Ovary (tissue), 10 donors: ENCODE measurements around the gene ARHGAP4. TPM values are rescaled to one million over a fixed set of nuclear protein-coding genes. Genes with fewer than 3 reads are reported as not detected.

Experiments
- DNase-seq, 5 donors: peaks; one replicate each; pipeline ENCODE4 v3.0.0-alpha.2; 2019 to 2020
- H3K27ac ChIP-seq, 2 donors: fragments of 200-600 bp; one replicate each; pipeline versions ENCODE4 v1.5.1 to v1.8.0; 2019 to 2022
- H3K27me3 ChIP-seq: fragments of 200-600 bp; one replicate; pipeline ENCODE4 v1.8.0; 2022
- H3K36me3 ChIP-seq: fragments of 200-600 bp; sonication (generic); one replicate; pipeline ENCODE4 v1.5.1; 2019
- H3K4me1 ChIP-seq: one replicate; pipeline ENCODE4 v1.8.1; 2013; ENCODE audit warnings: mild to moderate bottlenecking, moderate library complexity; ENCODE audit not compliant: insufficient read depth
- H3K4me3 ChIP-seq: fragments of 200-600 bp; sonication (generic); one replicate; pipeline ENCODE4 v1.5.1; 2017
- H3K9me3 ChIP-seq, 2 donors: fragments of 200-600 bp in 1 of 2; sonication (generic) in 1 of 2; one replicate each; pipeline versions ENCODE4 v1.5.1 to v1.8.1; 2013 to 2019; ENCODE audit warnings: mild to moderate bottlenecking in 1 of 2, moderate library complexity in 1 of 2
- EP300 ChIP-seq: sonication (generic); formaldehyde crosslinking; IDR thresholded peaks from one replicate; pipeline ENCODE4 v1.6.1; 2017; ENCODE audit warnings: antibody characterized with exemption
- POLR2A ChIP-seq: fragments of 450-650 bp; IDR thresholded peaks from one replicate; pipeline ENCODE4 v1.6.1; 2017; ENCODE audit warnings: antibody characterized with exemption, mild to moderate bottlenecking, moderate library complexity
- WGBS, 3 donors: extraction: QIAGEN DNeasy Blood & Tissue Kit in 1 of 3; methylation state at CpG; one replicate each; pipeline versions ENCODE4 v1.1.5 to v1.1.7; 2013 to 2017; 5-methylcytosine and 5-hydroxymethylcytosine counted together
- intact Hi-C, 4 donors: fragments of 100-400 bp; cut with DNase I; formaldehyde crosslinking; loops; one replicate each; pipeline versions ENCODE4 v1.11.0 to v1.15.1; 2022 to 2023
- long read RNA-seq, 3 donors: library from polyadenylated mRNA in 2 of 3; unstranded in 2 of 3; transcript quantifications; one replicate each; pipeline ENCODE4 v2.0.0 and lab custom pipeline, GENCODE V29; 2021 to 2026
- polyA plus RNA-seq, 2 donors: library from polyadenylated mRNA; stranded (reverse); fragments of 200-250 nt in 1 of 2; fragments of 350-450 nt in 1 of 2; fragmentation: Illumina TruSeq in 1 of 2; extraction: RNeasy Lipid Tissue Mini Kit (QIAGEN cat#74804) in 1 of 2; gene quantifications; one replicate each; pipeline ENCODE4 v1.2.3, GENCODE V29; 2013 to 2014
- total RNA-seq, 7 donors: library from RNA; depleted of rRNA in 2 of 7; stranded (reverse); fragments of >200 nt in 2 of 7; fragmentation: NEBNext Ultra II Directional in 3 of 7; extraction: Animal tissue kit (Norgen Biotek cat#: 25700) in 3 of 7; gene quantifications; one replicate each; pipeline versions ENCODE4 v1.1.0 to v1.2.4, GENCODE V29; 2016 to 2023
- TF ChIP-seq, protein P1 (sequence below), 3 donors: fragments of 450-650 bp in 2 of 3; fragments of 200-600 bp in 1 of 3; IDR thresholded peaks; one replicate each; pipeline versions ENCODE4 v1.5.1 to v1.8.0; 2016 to 2022; ENCODE audit warnings: antibody characterized with exemption in 3 of 3, mild to moderate bottlenecking in 1 of 3
- donor health status: DM: no; HTN: no; CAD: no; lungs with moderate emphysema.
- donor health status: DM: no; HTN: no; CAD: no.
- donor health status: Bipolar disorder and iron deficiency.
- donor health status: DM: yes; HTN: yes; CAD: no.
- donor health status: DM: no; HTN: no; CAD: no.
- donor health status: DM: yes; HTN: yes; CAD: no.

ARHGAP4 gene
- total RNA-seq (10 to 100 TPM in 5 of 7 donors, 1 to 10 TPM in 2; 7.0 to 22.3 (median 11.4) TPM), polyA plus RNA-seq (10 to 100 TPM in 1 of 2 donors, 1 to 10 TPM in 1; 1.2 to 14.7 TPM)
- long read RNA-seq, donor 1, transcript ARHGAP4-201 (22 exons, 3,235 nt) = major isoform, 12 of 25 reads
- long read RNA-seq, donor 1, partial matches to known transcripts = 4 of 25 reads
- long read RNA-seq, donor 1, other reads (novel, unspliced or antisense) = 9 of 25 reads
- long read RNA-seq, donor 2 = 0 reads
- long read RNA-seq, donor 3, transcript ARHGAP4-201 (22 exons, 3,235 nt) = major isoform, 9 of 41 reads
- long read RNA-seq, donor 3, partial matches to known transcripts = 13 of 41 reads
- long read RNA-seq, donor 3, other reads (novel, unspliced or antisense) = 17 of 41 reads

DNA sequence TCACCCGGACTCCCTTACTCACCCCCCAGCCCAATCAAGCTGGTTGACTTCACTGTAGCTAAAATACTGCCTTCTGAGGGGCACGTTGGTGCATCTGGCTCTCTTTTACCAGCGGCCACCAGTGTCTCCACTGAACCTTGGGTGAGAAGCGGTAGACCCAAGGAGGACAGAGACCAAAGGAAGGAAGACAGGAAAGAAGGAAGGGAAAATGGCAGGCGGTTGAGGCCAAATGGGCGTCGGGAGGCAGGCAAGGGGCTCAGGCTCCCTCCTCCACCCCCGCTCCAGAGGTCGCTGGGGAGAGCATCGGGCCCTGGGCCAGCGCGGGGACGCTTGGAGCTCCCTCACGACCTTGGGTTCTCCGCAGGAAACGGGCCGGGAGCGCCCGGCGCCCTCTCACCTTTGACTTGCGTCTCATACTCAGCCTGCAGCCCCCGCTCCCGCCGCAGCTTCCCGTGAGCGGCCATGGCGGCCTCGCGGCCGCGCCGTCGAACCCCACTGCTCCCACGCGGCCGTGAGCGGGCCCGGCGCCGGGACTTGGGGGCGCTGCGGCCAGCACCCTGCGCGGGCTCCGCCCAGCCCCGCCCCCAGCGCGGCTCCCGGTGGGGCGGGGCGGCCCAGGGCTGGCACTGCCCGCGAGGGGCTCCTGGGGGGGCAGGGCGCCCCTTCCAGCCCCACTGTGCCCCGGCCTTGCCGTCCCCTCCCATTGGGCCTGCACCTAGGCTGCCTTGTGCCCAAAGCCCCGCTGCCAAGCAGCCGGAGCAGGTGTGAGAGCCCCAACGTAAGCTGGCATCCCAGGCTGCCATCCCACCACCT, at the start of gene ARHGAP4:
TSS of gene ARHGAP4 (minus strand) at position 526 of the 813 bp plus-strand sequence. CDS start at position 464, 62 bp downstream.
- WGBS, 3 donors = 27 to 44% (median 42%) methylated on average over 27 to 59 of the region's 59 CpGs
- peaks cover 12% of the 10 kb centered on the region for H3K4me1 ChIP-seq
- H3K27ac ChIP-seq = peak within 1 kb of the TSS; percentile 25 to 91
- H3K4me3 ChIP-seq = no peak within 1 kb of the TSS
- intact Hi-C loops = no loop called here
- peak in 1 of 5 donors; percentile 37 for DNase-seq
- TF ChIP-seq EP300 = no peak
- TF ChIP-seq, protein P1, sequence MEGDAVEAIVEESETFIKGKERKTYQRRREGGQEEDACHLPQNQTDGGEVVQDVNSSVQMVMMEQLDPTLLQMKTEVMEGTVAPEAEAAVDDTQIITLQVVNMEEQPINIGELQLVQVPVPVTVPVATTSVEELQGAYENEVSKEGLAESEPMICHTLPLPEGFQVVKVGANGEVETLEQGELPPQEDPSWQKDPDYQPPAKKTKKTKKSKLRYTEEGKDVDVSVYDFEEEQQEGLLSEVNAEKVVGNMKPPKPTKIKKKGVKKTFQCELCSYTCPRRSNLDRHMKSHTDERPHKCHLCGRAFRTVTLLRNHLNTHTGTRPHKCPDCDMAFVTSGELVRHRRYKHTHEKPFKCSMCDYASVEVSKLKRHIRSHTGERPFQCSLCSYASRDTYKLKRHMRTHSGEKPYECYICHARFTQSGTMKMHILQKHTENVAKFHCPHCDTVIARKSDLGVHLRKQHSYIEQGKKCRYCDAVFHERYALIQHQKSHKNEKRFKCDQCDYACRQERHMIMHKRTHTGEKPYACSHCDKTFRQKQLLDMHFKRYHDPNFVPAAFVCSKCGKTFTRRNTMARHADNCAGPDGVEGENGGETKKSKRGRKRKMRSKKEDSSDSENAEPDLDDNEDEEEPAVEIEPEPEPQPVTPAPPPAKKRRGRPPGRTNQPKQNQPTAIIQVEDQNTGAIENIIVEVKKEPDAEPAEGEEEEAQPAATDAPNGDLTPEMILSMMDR (IDR thresholded peaks at IDR 0.05) = no peak
- TF ChIP-seq POLR2A = no peak
- no peaks in the 10 kb centered on the region for H3K27me3 ChIP-seq
- no peaks in the 10 kb centered on the region for H3K9me3 ChIP-seq
- H3K36me3 ChIP-seq = no peaks in the 10 kb centered on the region

DNA sequence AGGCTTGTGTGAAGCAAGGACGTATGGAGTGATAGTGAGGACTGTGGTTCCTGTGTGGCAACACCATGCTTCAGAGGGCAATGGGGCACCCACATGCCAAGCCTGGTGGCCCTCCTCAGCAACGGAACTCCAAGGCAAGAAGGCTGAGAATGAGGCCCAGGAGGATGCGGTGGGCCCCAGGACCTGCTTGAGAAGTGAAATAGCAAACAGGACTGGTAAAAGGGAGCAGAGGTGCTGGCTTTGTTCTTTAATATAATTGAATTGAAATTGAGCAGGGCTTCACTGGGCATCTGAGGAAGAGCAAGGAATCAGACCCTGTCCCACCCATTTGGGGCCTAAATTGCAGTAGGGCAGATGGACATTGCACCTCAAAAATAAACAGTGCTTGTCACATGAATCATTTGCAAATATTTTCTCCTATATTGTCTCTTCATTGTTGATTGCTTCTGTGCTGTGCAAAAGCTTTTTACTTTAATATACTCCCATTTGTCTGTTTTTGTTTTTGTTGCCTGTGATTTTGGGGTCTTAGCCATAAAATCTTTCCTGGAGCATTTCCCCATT, 48.7 kb upstream of the ARHGAP4 start:
- H3K4me1 ChIP-seq = peaks cover 10% of the 10 kb centered on the region
- H3K27ac ChIP-seq = no peak overlapping the region
- WGBS, 3 donors = 81 to 91% (median 84%) methylated on average over 3 of the region's 3 CpGs
- no peak for DNase-seq
- H3K9me3 ChIP-seq = no peaks in the 10 kb centered on the region
- no peaks in the 10 kb centered on the region for H3K36me3 ChIP-seq
- no peaks in the 10 kb centered on the region for H3K27me3 ChIP-seq
- intact Hi-C loops = no loop called here
- H3K4me3 ChIP-seq = no peak overlapping the region
- TF ChIP-seq POLR2A (no peak), EP300 (no peak)
- TF ChIP-seq, protein P1 (IDR thresholded peaks at IDR 0.05) = no peak

DNA sequence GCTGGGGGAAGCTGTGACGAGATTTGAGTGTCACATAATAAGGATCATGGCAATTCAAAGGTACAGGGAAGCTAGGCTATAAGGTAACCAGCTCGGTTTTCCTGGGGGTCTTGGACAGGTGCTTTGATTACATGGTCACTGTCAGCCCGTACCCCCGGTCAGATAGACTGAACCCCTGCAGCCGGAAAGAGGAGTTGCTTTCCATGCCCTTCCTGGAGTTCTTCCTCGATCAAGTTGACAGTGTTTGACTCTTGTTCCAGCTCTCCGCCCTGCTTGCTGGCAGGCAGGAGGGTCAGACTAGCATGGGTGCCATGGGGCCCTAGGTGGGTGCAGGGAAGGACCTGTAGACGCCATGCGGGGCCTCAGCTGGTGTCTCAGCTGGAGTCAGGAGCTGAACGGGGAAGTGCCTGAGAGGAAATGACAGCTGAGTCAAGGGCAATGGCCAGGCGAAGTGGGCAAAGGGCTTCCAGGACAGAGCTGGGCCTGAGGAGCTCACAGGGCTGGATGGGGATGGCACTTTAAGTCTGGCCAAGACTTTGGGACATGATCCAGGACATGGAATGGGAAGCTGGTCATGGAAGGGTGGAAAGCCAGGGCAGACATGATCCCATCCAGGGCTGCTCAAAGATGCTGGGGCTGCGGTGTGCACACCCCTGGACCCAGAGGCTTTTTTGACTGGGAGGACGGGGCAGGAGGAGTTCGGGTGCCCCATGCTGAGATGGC, 48.1 kb upstream of the ARHGAP4 start:
- H3K4me3 ChIP-seq = no peak overlapping the region
- peak in 2 of 5 donors; percentile 27 to 46 for DNase-seq

More for the DNA sequence above, 48.1 kb upstream of the ARHGAP4 start:
- 78 to 80% (median 80%) methylated on average over 14 of the region's 14 CpGs for WGBS, 3 donors
- intact Hi-C loops = no loop called here
- peak overlapping the region in 1 of 2 donors; percentile 4 for H3K27ac ChIP-seq
- no peaks in the 10 kb centered on the region for H3K36me3 ChIP-seq
- TF ChIP-seq, protein P1 (IDR thresholded peaks at IDR 0.05) = no peak
- TF ChIP-seq EP300 (no peak), POLR2A (no peak)
- peaks cover 10% of the 10 kb centered on the region for H3K4me1 ChIP-seq
- no peaks in the 10 kb centered on the region for H3K27me3 ChIP-seq
- no peaks in the 10 kb centered on the region for H3K9me3 ChIP-seq
